Measurements from ENCODE around the gene RAB1A. TPM values are rescaled to one million over a fixed set of nuclear protein-coding genes. Genes with fewer than 3 reads are reported as not detected.

The RAB1A gene
- total and polyA plus RNA-seq, 2 experiments from 2014 or later: 94.8 to 172 TPM

DNA sequence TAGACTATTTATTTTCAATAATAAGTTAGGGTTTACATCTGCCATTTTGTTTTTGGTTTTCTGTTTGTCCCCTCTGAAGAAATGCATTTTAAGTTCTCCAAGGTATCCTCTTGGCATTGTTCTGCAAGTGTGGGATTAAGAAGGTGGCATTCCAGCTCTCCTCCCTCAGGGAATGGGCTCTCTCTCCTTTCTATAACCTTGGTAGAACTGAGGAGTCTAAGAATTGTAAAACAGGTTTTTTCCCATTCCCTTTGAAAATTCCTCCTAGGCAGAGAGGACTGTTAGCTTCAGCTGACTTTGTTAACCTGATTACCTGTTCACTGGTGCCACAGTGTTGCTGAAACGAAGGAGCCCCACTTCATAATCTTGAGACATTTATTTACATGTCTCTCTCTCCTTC lies 26.1 kb upstream of the RAB1A start (continued):
- no peak for TF ChIP-seq ZNF462 (CRISPR knock-in tag; IDR thresholded peaks at IDR 0.05)
- TF ChIP-seq CTCF (conservative IDR thresholded peaks at IDR 0.05; ENCODE audit: low read depth in 2 of 2): no peak
- TF ChIP-seq EZH2phosphoT487 (IDR thresholded peaks at IDR 0.05; ENCODE audit: unreplicated experiment): no peak
- TF ChIP-seq ZNF331 (CRISPR knock-in tag; IDR thresholded peaks at IDR 0.05; ENCODE audit: low read depth): no peak
- TF ChIP-seq, protein P1, sequence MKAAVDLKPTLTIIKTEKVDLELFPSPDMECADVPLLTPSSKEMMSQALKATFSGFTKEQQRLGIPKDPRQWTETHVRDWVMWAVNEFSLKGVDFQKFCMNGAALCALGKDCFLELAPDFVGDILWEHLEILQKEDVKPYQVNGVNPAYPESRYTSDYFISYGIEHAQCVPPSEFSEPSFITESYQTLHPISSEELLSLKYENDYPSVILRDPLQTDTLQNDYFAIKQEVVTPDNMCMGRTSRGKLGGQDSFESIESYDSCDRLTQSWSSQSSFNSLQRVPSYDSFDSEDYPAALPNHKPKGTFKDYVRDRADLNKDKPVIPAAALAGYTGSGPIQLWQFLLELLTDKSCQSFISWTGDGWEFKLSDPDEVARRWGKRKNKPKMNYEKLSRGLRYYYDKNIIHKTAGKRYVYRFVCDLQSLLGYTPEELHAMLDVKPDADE (IDR thresholded peaks at IDR 0.05): no peak
- TF ChIP-seq, protein P2, sequence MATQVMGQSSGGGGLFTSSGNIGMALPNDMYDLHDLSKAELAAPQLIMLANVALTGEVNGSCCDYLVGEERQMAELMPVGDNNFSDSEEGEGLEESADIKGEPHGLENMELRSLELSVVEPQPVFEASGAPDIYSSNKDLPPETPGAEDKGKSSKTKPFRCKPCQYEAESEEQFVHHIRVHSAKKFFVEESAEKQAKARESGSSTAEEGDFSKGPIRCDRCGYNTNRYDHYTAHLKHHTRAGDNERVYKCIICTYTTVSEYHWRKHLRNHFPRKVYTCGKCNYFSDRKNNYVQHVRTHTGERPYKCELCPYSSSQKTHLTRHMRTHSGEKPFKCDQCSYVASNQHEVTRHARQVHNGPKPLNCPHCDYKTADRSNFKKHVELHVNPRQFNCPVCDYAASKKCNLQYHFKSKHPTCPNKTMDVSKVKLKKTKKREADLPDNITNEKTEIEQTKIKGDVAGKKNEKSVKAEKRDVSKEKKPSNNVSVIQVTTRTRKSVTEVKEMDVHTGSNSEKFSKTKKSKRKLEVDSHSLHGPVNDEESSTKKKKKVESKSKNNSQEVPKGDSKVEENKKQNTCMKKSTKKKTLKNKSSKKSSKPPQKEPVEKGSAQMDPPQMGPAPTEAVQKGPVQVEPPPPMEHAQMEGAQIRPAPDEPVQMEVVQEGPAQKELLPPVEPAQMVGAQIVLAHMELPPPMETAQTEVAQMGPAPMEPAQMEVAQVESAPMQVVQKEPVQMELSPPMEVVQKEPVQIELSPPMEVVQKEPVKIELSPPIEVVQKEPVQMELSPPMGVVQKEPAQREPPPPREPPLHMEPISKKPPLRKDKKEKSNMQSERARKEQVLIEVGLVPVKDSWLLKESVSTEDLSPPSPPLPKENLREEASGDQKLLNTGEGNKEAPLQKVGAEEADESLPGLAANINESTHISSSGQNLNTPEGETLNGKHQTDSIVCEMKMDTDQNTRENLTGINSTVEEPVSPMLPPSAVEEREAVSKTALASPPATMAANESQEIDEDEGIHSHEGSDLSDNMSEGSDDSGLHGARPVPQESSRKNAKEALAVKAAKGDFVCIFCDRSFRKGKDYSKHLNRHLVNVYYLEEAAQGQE (IDR thresholded peaks at IDR 0.05; ENCODE audit: unreplicated experiment): no peak
- no peak for TF ChIP-seq JUNB (IDR thresholded peaks at IDR 0.05; ENCODE audit: unreplicated experiment)
- TF ChIP-seq STAT1 (IDR thresholded peaks at IDR 0.05; ENCODE audit: unreplicated experiment): no peak
- TF ChIP-seq EZH2 (IDR thresholded peaks at IDR 0.05; ENCODE audit: low read depth, unreplicated experiment): no peak

Measured in GM23338 (cell line).